Umbilical cord (tissue), 2 donors: ENCODE data around the gene CRELD2. TPM values are rescaled to one million over a fixed set of nuclear protein-coding genes. Genes with fewer than 3 reads are reported as not detected.

Source experiments
- DNase-seq: peaks from one replicate; pipeline ENCODE4 v3.0.0-alpha.2; 2015; ENCODE audit warnings: low spot score
- total RNA-seq: library from RNA; depleted of rRNA; stranded (reverse); fragments of >200 nt; gene quantifications from one replicate; pipeline ENCODE4 v1.2.3, GENCODE V29; 2014; ENCODE audit warnings: low replicate concordance; ENCODE audit not compliant: insufficient read depth

CRELD2 gene
- total RNA-seq, 1 donor from 2014 or later, result 23.8 TPM

DNA sequence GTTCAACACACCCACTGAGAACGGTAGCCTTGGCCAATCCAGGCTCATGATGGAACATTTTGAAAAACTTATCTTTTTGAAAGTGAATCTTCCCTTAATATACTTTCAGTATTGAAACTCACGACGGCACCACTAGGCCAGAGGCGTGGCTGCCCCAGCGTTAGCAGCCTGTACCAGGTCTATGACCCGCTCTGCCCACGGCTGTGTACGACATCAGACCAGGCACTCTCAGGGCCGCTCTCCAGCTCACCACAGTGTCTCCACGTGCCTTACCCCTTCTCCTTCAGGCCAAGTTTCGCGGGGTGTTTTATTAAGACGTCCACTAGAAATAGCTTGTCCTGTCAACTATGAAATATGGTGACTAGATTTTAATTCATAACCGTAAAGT, 31.4 kb upstream of the CRELD2 start:
- DNase-seq, result no peak

DNA sequence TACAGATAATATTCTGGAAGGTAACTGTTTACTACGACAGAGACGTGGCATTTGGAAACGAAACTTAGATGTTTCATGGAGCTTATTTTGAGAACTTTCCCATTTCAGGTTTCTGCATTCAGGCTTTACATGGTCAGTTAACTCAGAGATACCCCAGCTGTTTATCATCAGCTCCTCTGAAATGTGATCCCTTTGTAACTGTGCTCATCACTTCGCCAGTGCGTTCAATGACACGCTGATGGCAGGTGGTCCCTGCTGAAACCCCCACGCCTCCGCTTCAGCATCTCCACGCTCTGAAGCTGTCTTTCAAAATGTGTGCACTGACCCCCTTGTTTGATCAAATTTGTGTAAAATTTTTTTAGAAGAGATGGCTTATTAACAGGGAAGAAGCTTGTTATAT, 30.7 kb upstream of the CRELD2 start:
- no peak for DNase-seq

DNA sequence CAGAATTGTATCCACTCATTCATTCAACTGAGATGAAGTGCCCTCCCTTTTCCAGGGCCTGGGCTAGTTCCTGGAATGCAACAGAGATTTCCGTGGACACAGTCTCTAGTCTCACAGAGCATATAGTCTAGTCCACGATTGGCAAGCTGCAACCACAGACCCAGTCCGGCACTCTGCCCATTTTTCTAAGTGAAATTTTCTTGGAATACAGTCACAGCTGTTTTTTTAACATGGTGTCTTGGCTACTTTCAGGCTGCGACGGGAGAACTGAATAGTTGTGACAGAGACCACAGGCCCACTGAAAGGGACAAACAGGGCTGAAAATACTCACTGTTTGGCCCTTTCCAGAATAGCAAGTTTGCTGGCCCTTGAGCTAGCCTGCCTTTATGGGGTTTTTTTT, 29.4 kb upstream of the CRELD2 start:
- no peak for DNase-seq

DNA sequence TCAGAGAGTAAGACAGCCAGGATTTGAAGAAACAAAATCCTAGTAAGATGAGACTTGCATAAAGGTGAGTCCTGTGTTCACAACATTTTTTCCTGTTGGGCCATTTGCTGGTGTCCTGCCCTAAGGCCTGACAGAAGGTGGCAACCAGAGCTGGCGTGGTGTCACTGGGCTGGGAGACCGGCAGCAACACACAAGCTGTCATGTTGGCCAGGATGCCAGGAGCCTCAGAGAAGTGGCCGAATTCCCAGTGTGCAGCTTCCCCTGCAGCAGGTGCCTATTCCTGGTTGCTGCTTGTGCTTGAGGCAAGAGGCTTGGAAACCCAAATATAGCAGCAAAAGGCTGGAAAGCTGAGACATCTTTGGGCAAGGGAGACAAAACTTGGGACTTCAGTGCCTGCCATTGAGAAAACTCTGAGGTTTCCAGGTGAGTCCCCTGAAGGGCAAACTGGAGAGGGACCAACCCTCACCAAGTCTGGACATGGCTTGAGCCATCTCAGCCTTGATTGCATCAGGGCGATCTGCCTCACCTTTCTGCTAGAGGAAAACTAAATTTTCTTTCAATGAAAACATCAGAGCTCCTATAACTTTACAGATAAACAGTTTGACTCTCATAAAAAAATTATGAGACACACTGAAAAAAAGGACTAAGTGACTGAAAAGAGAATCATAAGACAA, 26.1 kb upstream of the CRELD2 start:
- no peak for DNase-seq

DNA sequence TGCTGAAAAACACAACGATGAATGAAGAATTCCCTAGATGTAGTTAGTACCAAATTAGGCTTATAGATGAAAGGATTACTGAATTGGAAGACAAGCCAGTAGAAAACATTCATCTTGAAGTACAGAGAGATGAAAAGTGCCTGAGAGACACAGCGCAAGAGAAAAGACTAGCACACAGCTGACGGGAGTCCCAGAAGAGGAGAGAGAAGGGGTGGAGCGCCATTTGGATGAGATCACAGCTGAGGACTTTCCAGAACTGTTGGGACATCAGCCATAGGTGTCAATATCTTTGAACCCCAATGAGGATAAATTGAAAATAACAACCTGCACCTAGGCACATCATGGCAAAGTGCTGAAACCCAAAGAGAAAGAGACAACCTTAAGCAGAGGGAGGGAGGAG, 25.4 kb upstream of the CRELD2 start:
- no peak for DNase-seq

DNA sequence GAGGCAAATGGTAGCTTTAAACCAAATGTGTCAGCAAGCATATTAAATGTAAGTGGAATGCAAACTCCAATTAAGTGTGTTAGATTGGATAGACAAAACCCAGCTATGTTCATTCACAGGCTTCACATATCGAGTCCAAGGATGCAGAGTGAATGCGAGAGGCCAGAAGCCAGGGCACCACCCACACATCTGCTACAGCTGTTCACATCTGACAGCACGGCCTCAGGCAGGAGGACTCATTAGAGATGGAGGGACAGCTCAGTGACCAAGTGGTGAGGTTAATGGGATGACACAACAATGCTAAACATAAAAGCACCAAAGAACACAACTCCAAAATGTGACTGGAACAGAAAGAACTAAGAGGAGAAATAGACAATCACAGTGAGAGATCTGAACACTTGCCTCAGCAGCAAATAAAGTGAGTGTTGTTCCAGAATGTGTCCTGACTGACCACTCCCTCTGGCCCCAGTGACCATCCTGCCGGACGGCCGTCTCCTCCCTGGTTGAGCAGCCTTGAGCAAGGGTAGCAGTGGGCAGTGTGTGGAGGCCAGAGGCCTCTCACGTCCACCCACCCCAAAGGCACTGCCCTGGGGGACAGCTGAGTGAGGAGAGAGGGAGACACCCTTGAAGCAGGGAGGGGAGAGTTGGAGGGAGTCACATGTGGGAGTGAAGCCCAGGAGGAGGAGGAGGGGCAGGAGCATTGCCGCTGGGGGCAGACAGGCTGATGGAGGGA, 23.9 kb upstream of the CRELD2 start:
- DNase-seq, result no peak

DNA sequence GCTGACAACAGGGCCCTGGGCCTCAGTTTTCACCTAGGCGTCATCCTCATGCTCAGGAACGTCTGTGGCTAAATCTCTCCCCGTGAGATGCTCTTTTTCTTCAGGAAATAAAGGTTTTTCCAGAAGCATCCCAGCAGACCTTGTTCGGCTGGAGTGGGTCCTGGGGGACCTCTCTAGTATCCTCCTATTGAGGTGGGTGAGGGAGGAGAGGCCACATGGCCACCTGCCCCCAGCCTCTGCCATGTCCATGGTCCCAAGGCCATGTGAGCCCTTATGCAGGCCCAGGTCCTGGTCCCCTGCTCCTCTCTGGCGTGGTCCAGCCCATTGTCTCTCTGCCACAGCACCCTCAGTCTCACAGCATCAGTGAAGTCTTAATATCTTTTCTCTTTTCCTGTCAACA, 22.2 kb upstream of the CRELD2 start:
- no peak for DNase-seq

DNA sequence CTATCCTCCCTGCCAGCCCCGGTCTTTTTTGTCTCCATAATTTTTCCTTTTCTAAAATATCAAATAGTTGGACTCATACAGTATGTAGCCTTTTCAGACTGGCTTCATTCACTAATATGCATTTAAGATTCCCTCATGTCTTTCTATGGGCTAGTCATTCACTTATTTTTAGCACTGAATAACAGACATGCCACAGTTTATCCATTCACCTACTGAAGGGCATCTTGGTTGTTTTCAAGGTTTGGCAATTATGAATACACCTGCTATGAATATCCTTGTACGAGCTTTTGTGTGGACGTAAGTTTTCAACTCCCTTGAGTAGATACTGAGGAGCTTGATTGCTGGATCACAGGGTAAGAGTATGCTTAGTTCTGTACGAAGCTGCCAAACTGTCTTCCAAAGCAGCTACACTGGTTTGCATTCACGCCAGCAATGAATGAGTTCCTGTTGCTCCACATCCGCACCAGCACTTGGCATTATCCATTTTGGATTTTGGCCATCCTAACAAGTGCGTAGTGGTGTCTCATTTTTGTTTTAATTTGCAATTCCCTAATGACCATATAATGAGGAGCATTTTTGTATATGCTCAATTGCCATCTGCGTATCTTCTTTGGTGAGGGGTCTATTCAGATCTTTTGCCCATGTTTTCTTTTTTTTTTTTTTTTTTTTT, 21.3 kb upstream of the CRELD2 start:
- DNase-seq, result no peak

DNA sequence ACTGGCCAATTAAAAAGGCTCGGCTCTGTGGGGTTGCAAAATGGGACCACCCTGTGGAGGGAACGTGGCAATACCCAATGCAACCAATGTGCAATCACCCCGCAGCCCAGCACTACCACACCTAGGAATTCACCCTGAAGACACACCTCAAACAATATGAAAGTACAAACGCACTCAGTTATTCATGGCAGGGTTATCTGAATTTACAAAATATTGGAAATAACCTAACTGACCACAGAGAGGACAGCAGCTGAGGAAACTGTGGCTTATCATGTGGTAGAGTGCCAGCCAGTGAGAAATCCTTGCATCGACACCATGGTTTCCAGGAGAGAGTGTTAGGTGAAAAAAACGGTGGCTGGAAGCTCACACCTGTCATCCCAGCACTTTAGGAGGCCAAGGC, 18.9 kb upstream of the CRELD2 start:
- no peak for DNase-seq

DNA sequence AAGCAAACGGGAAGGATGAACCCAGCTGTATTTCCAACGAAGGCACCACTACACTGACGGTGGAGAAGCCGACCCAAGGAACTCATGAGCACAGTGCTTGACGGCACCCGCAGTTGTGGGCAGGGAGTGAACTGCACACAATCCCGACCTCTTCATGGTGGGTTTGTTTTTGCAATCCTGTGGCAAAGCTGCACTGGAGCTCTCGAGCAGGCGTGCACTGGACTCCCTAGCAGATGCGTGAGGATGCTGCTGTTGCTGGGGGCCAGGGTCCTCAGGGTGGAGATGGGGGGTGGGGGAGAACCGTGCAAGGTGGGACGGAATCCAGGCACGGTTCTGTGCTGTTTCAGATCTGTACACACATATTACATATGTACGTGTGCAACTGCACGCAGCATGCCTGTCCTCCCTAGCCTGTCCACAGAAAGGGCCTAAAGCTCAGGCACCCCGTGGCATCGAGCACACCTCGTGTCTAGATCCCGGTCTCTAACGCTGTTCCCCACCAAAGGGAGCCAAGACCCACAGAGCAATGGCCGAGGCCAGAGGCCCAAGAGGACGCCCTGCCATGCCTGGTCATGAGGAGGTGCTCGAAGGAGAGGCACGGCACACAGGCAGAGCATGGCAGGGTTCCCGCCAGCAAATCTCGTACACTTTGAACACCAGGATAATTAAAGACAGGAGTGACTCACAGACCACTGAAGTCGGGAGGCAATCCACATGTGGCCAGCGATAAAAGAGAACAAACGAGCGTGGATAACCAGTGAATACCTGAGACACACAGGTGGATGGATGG, 17.8 kb upstream of the CRELD2 start:
- no peak for DNase-seq

DNA sequence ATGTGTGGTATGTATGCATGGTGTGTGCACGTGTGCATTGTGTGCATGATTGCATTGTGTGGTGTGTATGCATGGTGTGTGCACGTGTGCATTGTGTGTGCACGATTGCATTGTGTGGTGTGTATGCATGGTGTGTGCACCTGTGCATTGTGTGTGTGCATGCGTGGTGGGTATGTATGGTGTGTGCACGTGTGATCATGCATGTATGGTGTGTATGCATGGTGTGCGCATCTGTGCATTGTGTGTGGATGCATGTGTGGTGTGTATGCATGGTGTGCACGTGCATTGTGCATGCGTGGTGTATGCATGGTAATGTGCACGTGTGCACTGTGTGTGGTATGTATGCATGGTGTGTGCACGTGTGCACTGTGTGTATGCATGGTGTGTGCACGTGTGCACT, 17.0 kb upstream of the CRELD2 start:
- DNase-seq, result no peak

DNA sequence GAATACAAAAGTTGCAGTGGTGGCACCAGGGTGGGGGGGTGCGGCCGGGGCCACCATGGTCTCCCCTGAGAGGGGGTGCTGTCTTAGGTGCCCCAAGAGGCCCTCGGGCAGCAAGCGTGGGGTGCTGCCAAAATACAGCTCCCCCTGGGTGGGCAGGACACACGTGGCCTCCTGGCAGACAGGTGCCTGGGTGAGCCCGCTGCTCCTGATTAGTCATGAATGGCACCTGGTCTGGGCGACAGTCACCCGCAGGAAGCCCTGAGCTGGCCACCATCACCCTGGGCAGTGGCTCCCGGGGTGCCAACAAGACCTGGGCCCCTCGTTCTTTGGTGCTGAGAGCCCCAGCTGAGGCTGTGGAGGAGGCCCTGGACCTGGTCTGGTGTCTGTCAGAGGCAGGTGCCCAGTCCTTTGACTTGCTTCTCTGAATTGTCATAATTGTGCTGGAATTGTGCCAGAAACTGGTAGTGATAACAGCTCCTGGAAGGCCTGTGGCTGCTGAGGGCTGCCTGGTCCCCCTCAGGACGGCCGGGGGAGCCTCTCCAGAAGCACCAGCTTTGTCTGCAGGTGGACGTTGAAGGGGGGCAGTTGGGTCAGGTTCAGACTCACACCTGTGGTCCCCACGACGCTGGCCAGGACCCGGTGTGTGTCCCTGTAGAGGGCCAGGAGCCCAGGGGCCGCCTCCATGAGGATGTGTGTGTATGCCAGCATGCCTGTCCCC, 15.0 kb upstream of the CRELD2 start:
- no peak for DNase-seq

DNA sequence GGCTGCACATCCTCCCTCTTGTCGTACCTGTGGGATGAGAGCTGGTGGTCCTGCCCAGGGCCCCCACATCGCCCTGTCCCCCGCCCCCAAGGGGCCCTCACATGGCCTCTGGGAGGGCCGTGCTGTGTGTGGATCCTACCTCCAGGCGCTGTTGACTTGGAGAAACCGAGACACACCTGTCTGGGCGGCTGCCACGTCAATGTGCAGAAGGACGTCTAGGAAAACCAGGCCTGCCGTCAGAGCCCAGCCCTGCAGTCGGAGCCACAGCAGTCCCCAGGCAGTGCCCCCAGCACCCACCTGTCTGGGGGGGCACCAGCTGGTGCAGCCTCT, 14.4 kb upstream of the CRELD2 start:
- DNase-seq, result no peak

DNA sequence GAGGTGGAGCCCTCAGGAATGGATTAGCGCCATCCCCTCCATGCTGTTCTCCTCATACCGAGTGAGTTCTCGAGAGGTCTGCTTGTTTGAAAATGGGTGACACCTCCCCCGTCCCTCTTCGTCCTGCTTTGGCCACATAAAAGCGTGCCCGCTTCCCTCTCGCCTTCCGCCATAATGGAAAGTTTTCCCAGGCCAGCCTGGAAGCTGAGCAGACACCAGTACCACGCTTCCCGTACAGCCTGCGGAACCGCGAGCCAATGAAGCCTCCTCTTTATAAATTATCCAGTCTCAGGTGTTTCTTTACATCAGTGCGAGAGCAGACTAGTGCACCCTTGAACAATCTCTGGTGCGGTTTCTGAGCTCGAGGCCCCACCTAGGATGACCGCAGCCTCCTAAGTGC, 13.0 kb upstream of the CRELD2 start:
- no peak for DNase-seq

DNA sequence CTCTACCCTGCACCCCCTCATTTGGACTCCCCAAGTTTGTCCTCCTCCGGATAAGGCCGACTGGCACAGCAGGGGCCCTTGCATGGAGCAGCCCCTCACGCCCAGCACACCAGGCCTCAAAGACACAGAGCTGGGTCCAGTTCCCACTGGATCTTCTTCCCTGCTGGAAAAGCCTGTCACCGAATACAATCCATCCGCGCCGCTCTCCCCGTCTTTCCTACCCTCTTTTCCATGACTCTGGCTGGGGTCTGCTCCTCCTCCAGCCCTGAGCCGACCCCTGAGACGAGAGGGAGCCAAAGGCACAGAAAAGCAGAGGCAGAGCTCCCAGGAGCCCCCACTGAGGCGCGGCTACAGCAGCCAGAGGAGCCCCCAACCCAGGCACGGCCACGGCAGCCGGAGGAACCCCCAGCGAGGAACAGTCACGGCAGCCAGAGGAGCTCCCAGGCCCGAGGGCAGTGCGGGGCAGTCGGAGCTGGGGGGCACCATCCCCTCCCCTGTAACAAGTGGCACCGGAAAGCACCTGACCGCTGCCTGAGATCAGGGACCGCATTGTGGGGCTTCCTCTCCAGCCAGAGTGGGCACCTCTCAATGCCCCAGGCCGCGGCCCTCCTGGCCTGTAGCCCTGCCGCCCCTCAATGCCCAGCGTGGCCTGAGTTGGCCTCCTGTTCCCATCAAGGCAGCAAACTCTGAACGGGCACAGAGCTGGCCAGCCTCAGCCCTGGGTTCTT, 12.2 kb upstream of the CRELD2 start:
- no peak for DNase-seq

DNA sequence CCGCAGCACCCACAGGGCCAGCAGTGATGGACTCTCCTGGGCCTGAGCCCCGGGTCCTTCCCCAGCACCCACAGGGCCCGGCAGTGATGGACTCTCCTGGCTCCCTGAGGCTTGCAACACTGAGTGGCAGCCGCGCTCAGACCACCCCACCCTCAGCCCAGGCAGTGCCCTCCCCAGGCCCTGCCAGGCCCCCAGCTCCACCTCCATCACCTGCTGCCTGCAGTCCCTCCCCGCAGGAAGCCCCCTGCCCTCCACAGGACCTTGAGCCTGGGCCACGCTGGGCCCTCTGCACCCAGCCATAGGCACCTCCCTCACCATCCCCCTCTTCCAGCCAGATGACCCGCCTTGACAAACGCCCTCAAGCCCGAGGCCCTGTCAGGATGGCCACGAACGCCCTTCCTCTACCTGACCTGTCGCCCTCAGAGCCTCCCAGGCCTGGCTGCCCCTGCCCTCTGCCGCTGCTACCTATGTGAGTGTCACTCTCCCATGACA, 11.6 kb upstream of the CRELD2 start:
- DNase-seq, result no peak

DNA sequence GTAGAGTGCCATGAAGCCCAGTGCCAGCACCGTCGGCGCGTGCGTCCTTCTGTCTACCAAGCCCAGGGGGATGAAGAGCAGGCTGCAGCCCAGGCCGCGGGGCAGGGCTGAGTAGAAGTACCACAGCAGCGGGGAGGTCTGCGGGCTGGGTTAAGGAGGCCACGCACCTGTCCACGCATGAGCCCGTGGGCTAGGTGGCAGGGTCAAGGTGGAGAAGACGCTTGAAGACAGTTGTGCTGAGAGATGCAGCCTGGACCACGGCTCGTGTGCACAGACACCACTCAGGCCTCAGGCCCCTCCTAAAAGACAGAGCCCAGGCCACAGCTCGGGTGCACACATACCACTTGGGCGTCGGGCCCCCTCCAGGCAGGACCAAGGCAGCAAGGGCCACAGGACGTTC, 10.6 kb upstream of the CRELD2 start:
- DNase-seq, result no peak

DNA sequence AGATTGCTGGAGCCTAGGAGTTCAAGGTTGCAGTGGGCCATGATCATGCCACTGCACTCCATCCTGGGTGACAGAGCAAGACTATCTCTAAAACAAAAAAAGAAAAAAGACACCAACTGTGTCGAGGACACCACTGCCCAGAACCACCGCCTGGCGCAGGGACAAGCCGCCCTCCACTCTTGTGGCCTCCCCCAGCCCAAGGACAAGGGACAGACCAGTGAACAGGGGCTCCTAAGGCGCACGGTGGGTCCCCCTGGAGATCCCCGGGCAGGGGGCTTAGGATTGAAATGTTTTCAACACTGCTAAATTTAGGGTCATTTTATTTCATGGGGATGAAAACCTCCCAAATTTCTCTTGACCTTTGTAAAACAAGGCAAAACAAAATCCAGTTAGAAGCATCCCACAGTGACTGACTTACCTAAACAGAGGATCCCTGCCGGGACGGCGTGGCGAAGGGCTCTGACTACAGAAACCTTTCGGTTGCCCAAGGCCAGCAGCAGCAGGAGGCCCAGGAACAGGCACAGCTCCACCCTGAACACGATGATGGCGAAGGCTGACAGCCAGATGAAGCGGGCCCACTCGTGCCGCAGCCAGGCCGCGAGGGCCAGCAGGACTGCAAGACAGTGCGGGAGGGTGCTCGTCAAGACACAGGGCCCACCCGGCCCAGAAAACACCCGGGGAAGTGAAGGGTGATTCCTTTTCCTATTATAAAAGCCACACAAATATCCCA, 8.8 kb upstream of the CRELD2 start:
- DNase-seq, result no peak

DNA sequence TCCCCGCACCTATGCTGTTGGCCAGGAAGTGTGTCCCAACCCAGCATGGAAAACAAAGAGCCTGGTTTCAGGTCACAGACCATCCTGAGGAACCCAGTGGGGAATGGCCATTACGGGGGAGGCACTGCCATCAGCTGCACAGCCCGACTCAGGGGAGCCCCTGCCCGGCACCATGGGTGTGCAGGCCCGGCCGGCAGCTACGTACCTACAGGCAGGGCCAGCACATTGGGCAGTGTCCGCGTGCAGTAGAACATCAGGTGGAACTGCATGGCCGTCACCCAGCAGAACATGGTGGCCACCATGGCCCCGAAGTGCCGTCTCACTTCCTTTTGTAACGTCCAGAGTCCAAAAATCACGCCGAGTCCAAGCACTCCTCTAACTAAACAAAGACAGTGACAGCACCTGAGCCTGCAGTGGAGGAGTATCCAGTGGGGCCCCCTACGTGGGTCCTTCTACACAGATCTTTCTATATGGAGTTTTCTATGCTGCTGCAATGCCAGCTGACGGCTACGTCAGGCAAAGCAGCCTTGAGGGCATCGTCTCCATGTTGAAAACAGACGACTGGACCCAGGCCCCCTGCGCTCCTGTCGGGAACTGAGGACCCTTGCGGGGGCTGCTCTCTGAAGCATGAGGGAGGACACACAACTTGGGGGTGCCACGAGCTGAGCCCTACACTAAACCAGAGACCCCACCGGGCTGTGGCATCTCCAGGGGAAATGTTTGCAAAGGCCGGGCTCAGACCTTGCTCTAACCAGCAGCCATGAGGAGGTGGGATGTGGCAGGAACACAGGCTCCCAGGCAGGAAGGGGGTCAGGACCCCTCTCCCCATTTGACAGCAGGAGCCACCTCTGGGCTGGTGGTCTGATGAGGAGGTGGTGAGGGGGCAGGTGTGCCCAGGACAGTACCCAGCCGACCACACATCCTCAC, 7.9 kb upstream of the CRELD2 start:
- no peak for DNase-seq
